ENCODE results near the gene ABCB4.

DNA sequence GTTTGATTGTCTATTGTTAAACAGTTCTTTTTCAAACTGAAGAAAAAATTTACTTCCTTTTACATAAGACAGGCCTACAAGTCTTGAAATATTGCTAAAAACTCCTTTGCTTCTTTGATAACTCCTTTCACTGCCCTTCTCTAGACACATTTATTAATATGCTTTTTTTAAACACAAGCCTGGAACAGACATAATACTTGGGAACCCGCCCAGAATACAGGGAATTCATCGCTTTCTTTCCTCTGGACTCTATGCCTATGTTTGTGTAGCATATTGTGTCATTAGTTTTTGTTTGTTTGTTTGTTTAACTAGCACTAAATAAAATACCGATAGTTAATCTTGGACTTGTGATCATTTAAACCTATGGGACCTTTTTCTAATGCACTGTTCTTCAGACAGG, 42.4 kb upstream of the ABCB4 start:
- no peak for TF ChIP-seq POLR2AphosphoS5 (IDR thresholded peaks at IDR 0.05)
- no peak for TF ChIP-seq CTCF (IDR thresholded peaks at IDR 0.05)
- no peak for TF ChIP-seq POLR2A (IDR thresholded peaks at IDR 0.05)

Measured in breast epithelium (tissue), 3 donors.